Measurements from ENCODE around the gene BIVM. TPM values are rescaled to one million over a fixed set of nuclear protein-coding genes. Genes with fewer than 3 reads are reported as not detected.

Gene BIVM, protein sequence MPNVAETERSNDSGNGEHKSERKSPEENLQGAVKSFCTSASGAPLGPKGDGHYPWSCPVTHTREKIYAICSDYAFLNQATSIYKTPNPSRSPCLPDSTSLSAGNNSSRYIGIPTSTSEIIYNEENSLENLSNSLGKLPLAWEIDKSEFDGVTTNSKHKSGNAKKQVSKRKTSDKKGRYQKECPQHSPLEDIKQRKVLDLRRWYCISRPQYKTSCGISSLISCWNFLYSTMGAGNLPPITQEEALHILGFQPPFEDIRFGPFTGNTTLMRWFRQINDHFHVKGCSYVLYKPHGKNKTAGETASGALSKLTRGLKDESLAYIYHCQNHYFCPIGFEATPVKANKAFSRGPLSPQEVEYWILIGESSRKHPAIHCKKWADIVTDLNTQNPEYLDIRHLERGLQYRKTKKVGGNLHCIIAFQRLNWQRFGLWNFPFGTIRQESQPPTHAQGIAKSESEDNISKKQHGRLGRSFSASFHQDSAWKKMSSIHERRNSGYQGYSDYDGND
- total RNA-seq: 18.9 and 58.2 TPM in 2 replicates

DNA sequence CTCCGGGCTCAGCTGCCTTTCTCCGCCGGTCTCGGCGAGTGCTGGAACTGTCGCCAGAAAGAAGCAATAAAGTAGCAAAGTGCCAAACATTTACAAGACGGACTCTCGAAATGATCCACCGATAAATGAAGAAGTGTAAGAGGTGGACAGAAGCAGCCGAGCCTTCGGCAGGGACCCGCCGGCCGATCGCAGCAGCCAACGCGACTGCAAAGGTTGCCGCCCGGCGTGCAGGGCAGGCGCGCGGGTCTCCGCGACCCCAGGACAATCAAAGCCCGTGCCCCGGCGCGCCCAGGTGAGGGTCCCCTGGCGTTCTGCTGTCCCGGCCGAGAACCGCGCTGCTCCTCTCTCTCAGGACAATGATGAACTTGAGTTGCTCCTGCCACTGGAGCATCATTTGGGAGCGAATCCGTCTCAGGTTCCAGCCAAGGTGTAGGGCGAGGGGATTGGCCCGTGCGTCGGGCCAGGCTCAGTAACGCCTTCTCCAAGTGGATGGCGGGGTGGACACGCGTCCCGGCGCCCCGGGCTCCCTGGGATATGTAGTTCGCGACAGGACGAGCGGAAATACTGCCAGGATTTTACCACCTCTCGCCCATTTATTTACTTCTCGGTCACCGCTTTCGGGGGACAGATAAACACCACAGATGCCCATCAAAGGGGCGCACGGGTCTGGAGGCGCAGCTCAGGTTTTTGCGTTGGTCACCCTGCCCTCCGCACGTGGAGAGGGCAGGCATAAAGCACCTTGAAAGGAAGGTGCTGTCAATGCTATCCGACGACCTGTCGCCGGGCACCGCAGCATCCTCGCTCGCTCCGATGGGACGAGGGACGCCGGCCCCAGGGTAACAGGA is at the start of gene BIVM, which contains the start of gene POGLUT2:
TSS of gene BIVM (plus strand) at position 539 of the 845 bp plus-strand sequence. CDS start 8,149 bp downstream, outside the sequence.
TSS of gene POGLUT2 (minus strand) at position 396 of the 845 bp plus-strand sequence. CDS start at position 90, 306 bp downstream.

DNA sequence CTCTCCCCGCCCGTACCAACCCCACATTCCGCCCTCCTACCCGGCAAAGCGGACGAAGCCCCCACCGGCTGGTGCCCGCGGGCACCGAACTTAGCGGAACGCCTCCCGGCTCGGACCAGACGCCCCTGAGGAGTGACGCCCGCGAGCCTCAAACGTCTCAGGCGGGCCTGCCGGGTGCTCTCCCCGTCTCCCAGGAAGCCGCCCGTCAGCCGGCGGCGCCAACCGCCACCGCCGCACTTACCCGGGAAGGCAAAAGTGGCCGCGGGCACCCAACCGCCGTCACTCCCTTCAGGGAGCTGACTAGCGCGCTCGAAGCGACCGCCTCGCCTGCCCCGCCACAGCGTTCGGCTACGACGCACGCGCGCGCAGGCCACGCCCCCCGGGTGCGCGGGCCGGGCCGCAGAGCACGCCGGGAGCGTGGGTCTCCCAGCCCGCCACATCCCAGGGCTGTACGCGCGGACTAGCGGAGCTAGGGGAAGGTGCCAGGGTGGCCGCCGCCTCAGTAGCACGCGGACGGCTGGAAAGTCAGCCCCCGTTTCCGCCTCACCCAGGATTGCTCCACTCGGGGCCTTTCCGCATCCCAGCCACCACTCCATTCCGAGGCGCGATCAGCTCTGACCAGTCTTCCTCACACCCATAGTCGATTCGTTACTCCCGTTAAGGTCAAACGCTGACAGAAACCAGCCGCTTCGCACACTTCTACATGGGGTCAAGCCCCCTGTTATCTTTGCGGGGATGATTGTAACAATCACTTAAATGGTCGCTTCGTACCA is 25.3 kb upstream of the BIVM start, which contains the start of gene TEX30:
TSS of gene TEX30 (minus strand) at position 346 of the 773 bp plus-strand sequence. CDS start 3,760 bp downstream, outside the sequence.

DNA sequence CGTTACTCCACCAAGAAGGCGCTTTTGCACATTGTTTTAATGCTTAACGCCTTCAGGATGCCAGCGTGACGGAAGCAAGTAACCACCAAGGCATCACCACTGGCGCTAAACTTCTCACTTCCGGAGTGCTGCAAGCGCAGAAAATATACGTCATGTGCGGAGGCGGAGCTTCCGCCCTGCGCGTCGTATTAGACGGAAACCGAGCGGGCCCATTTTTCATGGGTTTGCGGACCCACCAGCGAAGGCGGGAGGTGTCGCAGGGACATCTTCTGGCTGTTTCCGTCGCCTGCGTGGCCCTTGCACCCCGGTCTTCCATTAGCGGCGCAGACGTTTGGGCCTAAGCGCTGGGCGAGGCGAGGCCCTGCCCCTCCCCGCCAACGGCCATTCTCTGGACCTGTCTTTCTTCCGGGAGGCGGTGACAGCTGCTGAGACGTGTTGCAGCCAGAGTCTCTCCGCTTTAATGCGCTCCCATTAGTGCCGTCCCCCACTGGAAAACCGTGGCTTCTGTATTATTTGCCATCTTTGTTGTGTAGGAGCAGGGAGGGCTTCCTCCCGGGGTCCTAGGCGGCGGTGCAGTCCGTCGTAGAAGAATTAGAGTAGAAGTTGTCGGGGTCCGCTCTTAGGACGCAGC is 46.8 kb downstream of the BIVM start, which contains the start of gene ERCC5:
TSS of gene ERCC5 (plus strand) at position 403 of the 631 bp plus-strand sequence. CDS start 235 bp downstream, outside the sequence.

Other genes with a start within 250 kb of the BIVM start
- 26.6 and 39.5 TPM in 2 replicates for gene TPP2, start 202.1 kb upstream of the BIVM start, total RNA-seq
- gene METTL21C, start 104.1 kb upstream of the BIVM start, total RNA-seq: not detected in 2 replicates
- 6.8 and 20.2 TPM in 2 replicates for gene TEX30, start 25.3 kb upstream of the BIVM start, total RNA-seq
- 19.5 and 31.3 TPM in 2 replicates for gene POGLUT2, start 143 bp upstream of the BIVM start, total RNA-seq
- gene ERCC5, start 46.9 kb downstream of the BIVM start, total RNA-seq: 34.8 and 76.4 TPM in 2 replicates